ENCODE data around the gene SAMMSON. TPM values are rescaled to one million over a fixed set of nuclear protein-coding genes. Genes with fewer than 3 reads are reported as not detected.

Gene SAMMSON
- total and polyA plus RNA-seq, 4 donors = 0.12 TPM; not detected in 3

- peaks cover 0 to 3% (median 0%) of the 10 kb centered on the region in 4 donors for H3K9me3 ChIP-seq (ENCODE audit: control insufficient read depth in 4 of 4, insufficient read depth in 3 of 4, low read length in 3 of 4)
- ATAC-seq (ENCODE audit: insufficient read depth, low FRiP score) (no peak), DNase-seq (no peak)
- 81 to 84% methylated on average over 3 of the region's 3 CpGs for WGBS, 2 donors
- H3K36me3 ChIP-seq (ENCODE audit: control insufficient read depth in 4 of 4, insufficient read depth in 4 of 4, low read length in 4 of 4) = no peaks in the 10 kb centered on the region
- no peaks in the 10 kb centered on the region for H3K4me1 ChIP-seq (ENCODE audit: control insufficient read depth in 5 of 5, insufficient read depth in 5 of 5, low read length in 5 of 5)
- H3K9ac ChIP-seq (ENCODE audit: insufficient read depth in 1 of 2, low read length in 2 of 2) = no peak overlapping the region
- H3K27me3 ChIP-seq (ENCODE audit: control insufficient read depth in 3 of 3, insufficient read depth in 3 of 3, low read length in 2 of 3) = no peaks in the 10 kb centered on the region
- TF ChIP-seq, protein P1, sequence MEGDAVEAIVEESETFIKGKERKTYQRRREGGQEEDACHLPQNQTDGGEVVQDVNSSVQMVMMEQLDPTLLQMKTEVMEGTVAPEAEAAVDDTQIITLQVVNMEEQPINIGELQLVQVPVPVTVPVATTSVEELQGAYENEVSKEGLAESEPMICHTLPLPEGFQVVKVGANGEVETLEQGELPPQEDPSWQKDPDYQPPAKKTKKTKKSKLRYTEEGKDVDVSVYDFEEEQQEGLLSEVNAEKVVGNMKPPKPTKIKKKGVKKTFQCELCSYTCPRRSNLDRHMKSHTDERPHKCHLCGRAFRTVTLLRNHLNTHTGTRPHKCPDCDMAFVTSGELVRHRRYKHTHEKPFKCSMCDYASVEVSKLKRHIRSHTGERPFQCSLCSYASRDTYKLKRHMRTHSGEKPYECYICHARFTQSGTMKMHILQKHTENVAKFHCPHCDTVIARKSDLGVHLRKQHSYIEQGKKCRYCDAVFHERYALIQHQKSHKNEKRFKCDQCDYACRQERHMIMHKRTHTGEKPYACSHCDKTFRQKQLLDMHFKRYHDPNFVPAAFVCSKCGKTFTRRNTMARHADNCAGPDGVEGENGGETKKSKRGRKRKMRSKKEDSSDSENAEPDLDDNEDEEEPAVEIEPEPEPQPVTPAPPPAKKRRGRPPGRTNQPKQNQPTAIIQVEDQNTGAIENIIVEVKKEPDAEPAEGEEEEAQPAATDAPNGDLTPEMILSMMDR (IDR thresholded peaks at IDR 0.05; ENCODE audit: control extremely low read depth, extremely low read depth) = no peak
- H3K27ac ChIP-seq (ENCODE audit: low read depth in 1 of 2, low read length in 1 of 2) = no peak overlapping the region
- H3K4me3 ChIP-seq = no peak overlapping the region
Measured at GRCh38 chr3:70094197-70094596, 94.7 kb downstream of the SAMMSON start.

GRCh38 chr3:70095260-70095659 is 95.7 kb downstream of the SAMMSON start:
- TF ChIP-seq, protein P1 (IDR thresholded peaks at IDR 0.05; ENCODE audit: control extremely low read depth, extremely low read depth) = no peak
- no peaks in the 10 kb centered on the region for H3K36me3 ChIP-seq (ENCODE audit: control insufficient read depth in 4 of 4, insufficient read depth in 4 of 4, low read length in 4 of 4)

GRCh38 chr3:70096376-70097066 is 97.0 kb downstream of the SAMMSON start:
- TF ChIP-seq, protein P1 (IDR thresholded peaks at IDR 0.05; ENCODE audit: control extremely low read depth, extremely low read depth) = no peak
- H3K4me1 ChIP-seq (ENCODE audit: control insufficient read depth in 5 of 5, insufficient read depth in 5 of 5, low read length in 5 of 5) = no peaks in the 10 kb centered on the region
- H3K27me3 ChIP-seq (ENCODE audit: control insufficient read depth in 3 of 3, insufficient read depth in 3 of 3, low read length in 2 of 3) = no peaks in the 10 kb centered on the region
- H3K9ac ChIP-seq (ENCODE audit: insufficient read depth in 1 of 2, low read length in 2 of 2) = no peak overlapping the region
- H3K9me3 ChIP-seq (ENCODE audit: control insufficient read depth in 4 of 4, insufficient read depth in 3 of 4, low read length in 3 of 4) = peaks cover 0 to 3% (median 0%) of the 10 kb centered on the region in 4 donors
- ATAC-seq (ENCODE audit: insufficient read depth, low FRiP score) (no peak), DNase-seq (peak in 2 of 3 donors; percentile 44 to 58)
- no peak overlapping the region for H3K4me3 ChIP-seq
- H3K36me3 ChIP-seq (ENCODE audit: control insufficient read depth in 4 of 4, insufficient read depth in 4 of 4, low read length in 4 of 4) = no peaks in the 10 kb centered on the region
- no peak overlapping the region for H3K27ac ChIP-seq (ENCODE audit: low read depth in 1 of 2, low read length in 1 of 2)
- 91 to 92% methylated on average over 5 of the region's 5 CpGs for WGBS, 2 donors

More at GRCh38 chr3:70095260-70095659, 95.7 kb downstream of the SAMMSON start:
- H3K27ac ChIP-seq (ENCODE audit: low read depth in 1 of 2, low read length in 1 of 2) = no peak overlapping the region
- ATAC-seq (ENCODE audit: insufficient read depth, low FRiP score) (no peak), DNase-seq (peak in 1 of 3 donors; percentile 22)
- no peak overlapping the region for H3K9ac ChIP-seq (ENCODE audit: insufficient read depth in 1 of 2, low read length in 2 of 2)
- no peaks in the 10 kb centered on the region for H3K4me1 ChIP-seq (ENCODE audit: control insufficient read depth in 5 of 5, insufficient read depth in 5 of 5, low read length in 5 of 5)
- peaks cover 0 to 3% (median 0%) of the 10 kb centered on the region in 4 donors for H3K9me3 ChIP-seq (ENCODE audit: control insufficient read depth in 4 of 4, insufficient read depth in 3 of 4, low read length in 3 of 4)
- H3K27me3 ChIP-seq (ENCODE audit: control insufficient read depth in 3 of 3, insufficient read depth in 3 of 3, low read length in 2 of 3) = no peaks in the 10 kb centered on the region
- 67 to 76% methylated on average over 2 of the region's 2 CpGs for WGBS, 2 donors
- H3K4me3 ChIP-seq = no peak overlapping the region
